NCI-H345 (cell line): ENCODE measurements around the gene RAB34.

ENCODE experiments used
- DNase-seq: peaks from one replicate; lab custom pipeline; 2025; lab: John Stamatoyannopoulos, UW

Gene RAB34

GRCh38 chr17:28717578-28718332, at the start of gene RAB34:
TSS of gene RAB34 (minus strand) at chr17:28717868. CDS start at chr17:28717266, 602 bp downstream.
- no peak for DNase-seq

- DNase-seq = no peak
Observed at GRCh38 chr17:28765038-28765437, 47.4 kb upstream of the RAB34 start.

- DNase-seq = peak; percentile 66
Observed at GRCh38 chr17:28763804-28764266, 46.2 kb upstream of the RAB34 start.

DNA sequence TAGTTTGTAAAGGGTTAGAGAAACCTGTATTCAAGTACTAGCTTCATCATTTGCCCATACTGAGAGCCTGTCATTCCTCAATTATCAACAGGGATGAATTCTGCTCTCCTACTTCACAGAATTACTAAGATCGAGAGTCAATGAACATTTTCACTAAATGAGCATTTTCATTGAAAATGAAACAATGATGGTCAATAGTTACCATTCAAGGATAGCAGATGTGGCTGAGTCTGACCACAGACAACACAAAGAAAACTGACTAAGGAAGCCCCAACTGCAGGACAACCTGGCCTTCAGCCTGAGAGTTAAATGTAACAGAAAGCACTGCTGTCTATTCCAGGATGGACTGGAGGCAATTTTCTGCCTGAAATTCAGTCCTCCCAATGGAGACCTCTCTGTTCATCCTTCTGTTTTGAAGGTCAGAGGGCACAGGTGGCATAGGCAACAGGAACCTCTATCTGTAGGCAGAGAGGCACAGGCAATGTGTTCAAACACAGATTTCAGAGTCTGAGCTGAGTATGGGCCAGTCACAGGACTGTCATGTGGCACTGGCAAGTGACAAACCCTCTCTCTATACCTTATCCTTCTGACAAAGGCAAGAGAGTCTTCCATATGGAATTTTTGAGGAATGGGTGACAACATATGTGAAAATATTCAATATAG, 45.6 kb upstream of the RAB34 start:
- DNase-seq = no peak

DNA sequence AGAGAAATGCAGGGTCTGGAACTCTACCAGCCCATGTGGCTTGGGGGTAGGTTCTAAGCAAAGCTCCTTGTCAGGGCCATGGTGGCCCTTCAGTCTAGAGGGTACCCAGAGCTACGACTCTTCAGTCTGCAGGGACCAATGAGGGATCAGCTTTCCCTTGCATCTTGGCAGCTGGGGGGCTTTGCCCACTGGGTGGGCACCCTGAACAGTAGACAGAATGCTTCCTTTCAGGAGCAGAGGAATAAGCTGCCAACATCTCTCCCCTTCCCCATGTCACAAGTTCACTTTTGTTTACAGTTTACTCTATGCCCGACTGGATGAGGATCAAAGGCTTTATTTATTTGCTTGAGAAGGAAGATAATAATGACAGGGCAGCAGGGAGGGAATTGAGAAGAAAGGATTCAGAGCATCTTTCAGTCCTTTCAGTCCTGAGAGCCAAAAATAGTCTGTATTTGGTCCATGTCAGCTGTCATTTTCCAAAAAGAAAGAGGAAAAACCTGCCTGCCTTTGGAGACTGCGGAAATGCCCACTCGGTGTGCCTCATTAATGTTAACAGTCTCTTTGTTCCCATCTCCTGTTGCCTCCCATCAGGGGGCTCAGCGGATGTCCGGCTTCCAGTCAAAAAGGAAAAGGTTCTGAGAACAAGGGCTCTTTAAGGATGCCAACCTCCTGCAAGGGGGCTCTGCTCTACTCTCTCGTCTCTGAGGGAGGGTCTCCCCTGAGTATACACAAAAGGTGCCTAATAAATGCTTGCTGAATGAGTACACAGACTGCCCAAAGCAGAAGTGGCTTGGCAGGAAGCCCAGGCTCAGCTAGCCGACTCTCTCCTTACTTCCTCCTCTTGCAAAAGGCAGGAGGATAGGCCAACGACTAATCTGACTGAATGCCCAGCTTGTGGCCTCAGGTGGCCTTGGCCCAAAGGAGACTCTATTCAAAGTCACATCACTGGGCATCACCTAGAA, 43.2 kb upstream of the RAB34 start:
- DNase-seq = peak; percentile 74

DNA sequence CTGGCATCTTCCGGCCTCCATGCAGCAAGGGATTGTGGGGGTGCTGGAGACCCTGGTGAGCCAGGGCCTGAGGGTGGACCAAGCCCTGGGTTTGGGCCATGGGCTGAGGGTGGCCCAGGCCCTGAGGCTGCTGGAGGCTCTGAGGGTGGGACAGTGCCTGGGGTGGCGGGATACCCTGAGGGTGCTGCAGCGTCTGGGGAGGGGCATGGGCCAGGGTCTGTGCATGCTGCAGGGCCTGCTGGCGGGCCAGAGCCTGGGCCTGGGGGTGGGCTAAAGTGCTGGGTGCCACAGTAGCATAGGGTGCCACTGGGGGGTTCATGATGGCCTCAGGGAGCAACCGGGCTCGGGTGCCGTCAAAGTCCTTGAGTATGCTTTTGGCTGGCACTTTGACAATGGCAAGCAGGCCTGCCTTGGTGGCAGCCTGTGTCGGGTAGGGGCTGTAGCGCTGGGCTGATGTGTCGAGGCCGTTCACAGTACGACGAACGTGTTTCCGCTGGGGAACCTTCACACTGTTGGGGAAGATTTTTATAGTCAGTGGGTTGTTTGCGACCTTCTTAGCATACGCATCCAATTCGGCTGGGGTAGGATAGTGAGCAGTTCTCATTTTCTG, 41.7 kb upstream of the RAB34 start:
- DNase-seq = no peak

DNA sequence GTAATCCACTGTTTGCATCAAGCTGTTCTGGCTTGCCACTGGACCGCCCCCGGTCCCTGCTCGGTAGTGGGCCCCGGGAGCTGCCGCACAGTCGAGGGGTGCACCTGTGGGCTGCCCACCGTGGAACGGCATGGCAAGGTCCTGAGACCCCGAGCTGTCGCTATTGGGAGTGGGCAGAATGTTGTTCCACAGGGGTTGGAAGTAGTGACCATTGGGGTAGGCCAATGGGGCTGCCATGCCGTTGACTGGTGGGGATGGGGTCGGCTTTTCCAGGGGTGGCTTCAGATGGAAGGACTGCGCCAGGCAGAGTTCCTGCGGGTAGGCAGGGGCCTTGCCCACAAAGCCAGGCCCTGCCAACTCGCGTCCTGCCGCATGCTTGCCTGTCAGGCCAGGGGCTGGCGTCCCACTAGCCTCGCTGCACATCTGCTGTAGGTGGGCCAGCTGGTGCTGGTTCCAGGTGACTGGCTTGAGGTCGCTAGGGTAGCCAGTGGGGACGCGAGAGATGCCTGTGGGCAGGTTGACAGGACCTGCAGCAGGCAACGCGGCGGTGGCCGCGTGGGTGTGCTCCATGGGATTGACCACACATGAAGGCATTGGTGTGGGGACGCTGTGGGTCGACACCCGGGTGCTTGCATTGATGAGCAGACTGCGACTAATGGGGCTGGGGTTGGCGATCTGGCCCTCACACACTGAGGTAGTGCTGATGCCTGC, 40.9 kb upstream of the RAB34 start:
- no peak for DNase-seq

GRCh38 chr17:28756049-28756804, 38.6 kb upstream of the RAB34 start:
- DNase-seq = no peak

DNA sequence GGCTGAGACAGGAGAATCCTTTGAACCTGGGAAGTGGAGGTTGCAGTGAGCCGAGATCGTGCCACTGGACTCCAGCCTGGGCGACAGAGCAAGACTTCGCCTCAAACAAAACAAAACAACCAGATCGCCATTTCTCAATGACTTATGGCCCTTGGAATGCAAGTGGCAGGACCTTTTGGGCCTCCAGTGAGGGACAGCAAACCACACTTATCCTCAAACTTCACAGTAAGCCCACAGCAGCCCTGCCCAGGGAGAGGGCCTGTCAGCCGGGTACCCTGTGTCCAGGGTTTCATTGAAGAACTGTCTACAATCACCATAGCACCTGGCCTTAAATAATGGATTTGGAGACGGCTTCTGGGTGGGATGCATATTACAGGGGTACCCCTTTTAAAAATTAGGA, 37.8 kb upstream of the RAB34 start:
- no peak for DNase-seq

GRCh38 chr17:28751600-28752366, 34.1 kb upstream of the RAB34 start:
- DNase-seq = no peak

- peak; percentile 91 for DNase-seq
Observed at GRCh38 chr17:28750178-28751047, 32.7 kb upstream of the RAB34 start.

DNA sequence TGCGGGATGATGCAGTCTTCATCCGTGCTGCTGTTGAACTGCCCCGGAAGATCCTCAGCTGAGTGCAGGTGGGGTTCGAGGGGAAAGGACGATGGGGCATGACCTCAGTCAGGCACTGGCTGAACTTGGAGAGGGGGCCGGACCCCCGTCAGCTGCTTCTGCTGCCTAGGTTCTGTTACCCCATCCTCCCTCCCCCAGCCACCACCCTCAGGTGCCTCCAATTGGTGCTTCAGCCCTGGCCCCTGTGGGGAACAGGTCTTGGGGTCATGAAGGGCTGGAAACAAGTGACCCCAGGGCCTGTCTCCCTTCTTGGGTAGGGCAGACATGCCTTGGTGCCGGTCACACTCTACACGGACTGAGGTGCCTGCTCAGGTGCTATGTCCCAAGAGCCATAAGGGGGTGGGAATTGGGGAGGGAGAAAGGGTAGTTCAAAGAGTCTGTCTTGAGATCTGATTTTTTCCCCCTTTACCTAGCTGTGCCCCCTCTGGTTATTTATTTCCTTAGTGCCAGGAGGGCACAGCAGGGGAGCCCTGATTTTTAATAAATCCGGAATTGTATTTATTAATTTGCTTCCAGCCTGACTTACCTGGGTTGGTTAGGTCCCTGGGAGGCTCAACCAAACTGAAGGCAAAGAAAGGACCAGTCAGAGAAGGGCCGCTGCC, 32.0 kb upstream of the RAB34 start:
- no peak for DNase-seq

DNA sequence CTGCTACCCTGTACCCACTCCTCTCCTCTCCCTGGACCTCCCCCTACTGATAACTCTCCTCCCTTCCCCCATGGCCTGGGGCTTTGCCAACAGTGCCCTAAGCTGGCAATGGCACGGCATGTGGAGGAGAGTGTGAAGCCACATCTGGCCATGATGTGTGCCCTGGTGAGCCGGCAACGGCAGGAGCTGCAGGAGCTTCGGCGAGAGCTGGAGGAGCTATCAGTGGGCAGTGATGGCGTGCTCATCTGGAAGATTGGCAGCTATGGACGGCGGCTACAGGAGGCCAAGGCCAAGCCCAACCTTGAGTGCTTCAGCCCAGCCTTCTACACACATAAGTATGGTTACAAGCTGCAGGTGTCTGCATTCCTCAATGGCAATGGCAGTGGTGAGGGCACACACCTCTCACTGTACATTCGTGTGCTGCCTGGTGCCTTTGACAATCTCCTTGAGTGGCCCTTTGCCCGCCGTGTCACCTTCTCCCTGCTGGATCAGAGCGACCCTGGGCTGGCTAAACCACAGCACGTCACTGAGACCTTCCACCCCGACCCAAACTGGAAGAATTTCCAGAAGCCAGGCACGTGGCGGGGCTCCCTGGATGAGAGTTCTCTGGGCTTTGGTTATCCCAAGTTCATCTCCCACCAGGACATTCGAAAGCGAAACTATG, 31.3 kb upstream of the RAB34 start:
- no peak for DNase-seq

DNA sequence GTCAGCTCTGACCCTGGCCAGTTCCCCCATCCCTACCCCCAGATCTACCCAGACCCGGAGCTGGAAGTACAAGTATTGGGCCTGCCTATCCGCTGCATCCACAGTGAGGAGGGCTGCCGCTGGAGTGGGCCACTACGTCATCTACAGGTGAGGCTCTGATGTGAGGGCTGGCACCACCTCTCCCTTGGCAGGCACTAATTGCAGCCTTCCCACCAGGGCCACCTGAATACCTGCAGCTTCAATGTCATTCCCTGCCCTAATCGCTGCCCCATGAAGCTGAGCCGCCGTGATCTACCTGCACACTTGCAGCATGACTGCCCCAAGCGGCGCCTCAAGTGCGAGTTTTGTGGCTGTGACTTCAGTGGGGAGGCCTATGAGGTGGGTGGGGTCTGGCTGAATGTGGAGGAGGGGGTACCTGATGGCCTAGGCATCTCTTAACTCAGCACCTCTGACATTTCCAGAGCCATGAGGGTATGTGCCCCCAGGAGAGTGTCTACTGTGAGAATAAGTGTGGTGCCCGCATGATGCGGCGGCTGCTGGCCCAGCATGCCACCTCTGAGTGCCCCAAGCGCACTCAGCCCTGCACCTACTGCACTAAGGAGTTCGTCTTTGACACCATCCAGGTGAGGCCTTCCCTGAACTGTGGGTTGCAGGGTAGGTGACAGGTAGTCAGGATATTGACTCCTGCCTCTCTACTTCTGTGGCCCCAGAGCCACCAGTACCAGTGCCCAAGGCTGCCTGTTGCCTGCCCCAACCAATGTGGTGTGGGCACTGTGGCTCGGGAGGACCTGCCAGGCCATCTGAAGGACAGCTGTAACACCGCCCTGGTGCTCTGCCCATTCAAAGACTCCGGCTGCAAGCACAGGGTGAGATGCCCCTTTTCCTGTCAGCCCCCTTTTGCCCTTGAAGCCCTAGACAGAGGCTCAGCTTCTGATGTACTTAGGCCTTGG, 30.4 kb upstream of the RAB34 start:
- DNase-seq = no peak

- DNase-seq = no peak
Observed at GRCh38 chr17:28747051-28747691, 29.5 kb upstream of the RAB34 start.

- peak; percentile 13 for DNase-seq
Observed at GRCh38 chr17:28746611-28747050, 29.0 kb upstream of the RAB34 start.
